OCI-LY1 (cell line): ENCODE measurements around the gene LONRF2.

Experiments used
- EZH2 ChIP-seq: fragments of 200-600 bp; sonication (generic), shearing (Covaris generic); IDR thresholded peaks from 2 replicates; pipeline ENCODE4 v1.8.0; 2017; ENCODE audit warnings: borderline replicate concordance, mixed run types, mild to moderate bottlenecking, antibody characterized with exemption, low read length, moderate library complexity, mixed read lengths
- TF ChIP-seq, protein P1 (sequence below): fragments of 200-600 bp; sonication (generic), shearing (Covaris generic); IDR thresholded peaks from 2 replicates; pipeline ENCODE4 v1.5.1; 2017; ENCODE audit warnings: mild to moderate bottlenecking, antibody characterized with exemption, low read length, moderate library complexity, mixed read lengths

DNA sequence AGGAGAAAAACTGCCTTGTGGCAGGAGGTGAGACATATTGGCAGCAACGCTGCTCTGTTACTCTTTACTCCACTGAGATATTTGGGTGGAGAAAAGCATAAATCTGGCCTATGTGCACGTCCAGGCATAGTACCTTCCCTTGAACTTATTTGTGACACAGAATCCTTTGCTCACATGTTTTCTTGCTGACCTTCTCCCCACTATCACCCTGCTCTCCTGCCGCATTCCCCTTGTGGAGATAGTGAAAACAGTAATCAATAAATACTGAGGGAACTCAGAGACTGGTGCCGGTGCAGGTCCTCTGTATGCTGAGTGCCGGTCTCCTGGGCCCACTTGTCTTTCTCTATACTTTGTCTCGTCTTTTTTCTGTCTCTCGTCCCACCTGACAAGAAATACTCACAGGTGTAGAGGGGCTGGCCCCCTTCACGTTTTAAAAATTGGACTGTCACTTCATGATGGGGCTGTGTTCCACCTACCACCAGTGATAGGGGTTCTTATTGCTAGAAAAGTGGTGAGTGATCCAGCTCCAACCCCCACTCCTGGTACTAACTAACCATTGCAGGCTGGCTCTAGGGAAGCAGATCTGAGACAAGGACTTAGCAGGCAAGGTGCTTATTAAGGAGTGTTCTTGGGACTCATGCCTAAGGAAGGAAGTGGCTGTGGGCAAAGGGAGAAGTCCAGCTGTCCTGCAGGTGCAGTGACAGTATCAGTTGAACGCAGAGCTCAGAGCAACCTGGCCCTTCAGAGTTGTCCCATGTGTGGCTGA, 51.7 kb downstream of the LONRF2 start:
- TF ChIP-seq, protein P1, sequence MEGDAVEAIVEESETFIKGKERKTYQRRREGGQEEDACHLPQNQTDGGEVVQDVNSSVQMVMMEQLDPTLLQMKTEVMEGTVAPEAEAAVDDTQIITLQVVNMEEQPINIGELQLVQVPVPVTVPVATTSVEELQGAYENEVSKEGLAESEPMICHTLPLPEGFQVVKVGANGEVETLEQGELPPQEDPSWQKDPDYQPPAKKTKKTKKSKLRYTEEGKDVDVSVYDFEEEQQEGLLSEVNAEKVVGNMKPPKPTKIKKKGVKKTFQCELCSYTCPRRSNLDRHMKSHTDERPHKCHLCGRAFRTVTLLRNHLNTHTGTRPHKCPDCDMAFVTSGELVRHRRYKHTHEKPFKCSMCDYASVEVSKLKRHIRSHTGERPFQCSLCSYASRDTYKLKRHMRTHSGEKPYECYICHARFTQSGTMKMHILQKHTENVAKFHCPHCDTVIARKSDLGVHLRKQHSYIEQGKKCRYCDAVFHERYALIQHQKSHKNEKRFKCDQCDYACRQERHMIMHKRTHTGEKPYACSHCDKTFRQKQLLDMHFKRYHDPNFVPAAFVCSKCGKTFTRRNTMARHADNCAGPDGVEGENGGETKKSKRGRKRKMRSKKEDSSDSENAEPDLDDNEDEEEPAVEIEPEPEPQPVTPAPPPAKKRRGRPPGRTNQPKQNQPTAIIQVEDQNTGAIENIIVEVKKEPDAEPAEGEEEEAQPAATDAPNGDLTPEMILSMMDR, result no peak
- TF ChIP-seq EZH2, result no peak
